IMR-90 (cell line): ENCODE data around the gene STRA8.

ENCODE experiments used
- BHLHE40 ChIP-seq: fragments of 150-350 bp; IDR thresholded peaks from 2 replicates; pipeline ENCODE4 v1.6.1; 2016; ENCODE audit warnings: mild to moderate bottlenecking, low read depth, low read length
- CTCF ChIP-seq: conservative IDR thresholded peaks from 2 replicates; pipeline ENCODE4 v1.5.1; 2012; ENCODE audit warnings: mild to moderate bottlenecking, low read depth, low read length, improper control_type of control experiment
- MAZ ChIP-seq: IDR thresholded peaks from 2 replicates; pipeline ENCODE4 v1.6.1; 2012; ENCODE audit warnings: low read depth, mild to moderate bottlenecking, low read length, improper control_type of control experiment, moderate library complexity, borderline replicate concordance
- NFE2L2 ChIP-seq: fragments of 150-350 bp; IDR thresholded peaks from 2 replicates; pipeline ENCODE4 v1.6.1; 2016; ENCODE audit warnings: low read depth, mild to moderate bottlenecking, low read length
- POLR2A ChIP-seq: IDR thresholded peaks from 2 replicates; pipeline ENCODE4 v1.6.1; 2012; ENCODE audit warnings: mild to moderate bottlenecking, low read depth, low read length
- RAD21 ChIP-seq: IDR thresholded peaks from 2 replicates; pipeline ENCODE4 v1.6.1; 2012; ENCODE audit warnings: low read length, improper control_type of control experiment
- RCOR1 ChIP-seq: IDR thresholded peaks from 2 replicates; pipeline ENCODE4 v1.6.1; 2012; ENCODE audit warnings: mild to moderate bottlenecking, low read length, improper control_type of control experiment; ENCODE audit not compliant: insufficient replicate concordance
- RFX5 ChIP-seq: IDR thresholded peaks from 2 replicates; pipeline ENCODE4 v1.8.0; 2012; ENCODE audit warnings: low read depth, mild to moderate bottlenecking, low read length, moderate library complexity
- TF ChIP-seq, protein P1 (sequence below): fragments of 150-350 bp; IDR thresholded peaks from 2 replicates; pipeline ENCODE4 v1.6.1; 2017; ENCODE audit warnings: mild to moderate bottlenecking, antibody characterized with exemption, low read length, low read depth

DNA sequence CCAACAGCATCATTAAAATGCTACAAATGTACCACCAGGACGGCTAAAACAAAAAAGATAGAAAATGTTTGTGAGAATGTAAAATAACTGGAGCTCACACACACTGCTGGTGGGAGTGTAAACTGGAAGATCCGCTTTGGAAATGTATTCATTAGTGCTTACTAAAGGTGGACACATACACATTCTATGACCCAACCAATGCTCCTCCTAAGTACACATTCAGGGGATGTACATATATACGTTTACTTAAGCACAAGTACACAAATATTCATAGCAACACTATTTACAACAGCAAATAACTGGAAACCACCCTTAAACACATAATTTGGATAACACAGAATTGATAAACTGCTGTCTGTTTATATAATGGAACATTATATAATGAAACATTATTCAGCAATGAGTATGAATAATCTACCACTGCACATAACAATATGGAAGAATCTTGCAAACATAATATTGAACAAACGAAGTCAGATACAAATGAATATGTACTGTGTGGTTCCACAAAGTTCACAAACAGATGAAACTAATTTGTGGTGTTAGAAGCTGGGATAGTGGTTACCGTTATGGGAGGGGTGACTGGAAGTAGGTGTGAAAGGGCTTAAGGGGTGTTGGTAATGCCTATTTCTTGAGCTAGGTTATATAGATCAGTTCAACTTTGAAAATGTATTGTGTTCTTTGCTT is 52.1 kb downstream of the STRA8 start:
- TF ChIP-seq CTCF (no peak), POLR2A (no peak), RFX5 (no peak), RAD21 (no peak), BHLHE40 (no peak), RCOR1 (no peak), NFE2L2 (no peak), MAZ (no peak)
- TF ChIP-seq, protein P1, sequence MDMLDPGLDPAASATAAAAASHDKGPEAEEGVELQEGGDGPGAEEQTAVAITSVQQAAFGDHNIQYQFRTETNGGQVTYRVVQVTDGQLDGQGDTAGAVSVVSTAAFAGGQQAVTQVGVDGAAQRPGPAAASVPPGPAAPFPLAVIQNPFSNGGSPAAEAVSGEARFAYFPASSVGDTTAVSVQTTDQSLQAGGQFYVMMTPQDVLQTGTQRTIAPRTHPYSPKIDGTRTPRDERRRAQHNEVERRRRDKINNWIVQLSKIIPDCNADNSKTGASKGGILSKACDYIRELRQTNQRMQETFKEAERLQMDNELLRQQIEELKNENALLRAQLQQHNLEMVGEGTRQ = no peak
